Brain microvascular endothelial cell (primary cell): ENCODE results near the gene SEZ6L.

Experiments used
- DNase-seq: peaks from one replicate; pipeline ENCODE4 v3.0.0-alpha.2; 2020
- H3K27ac ChIP-seq: fragments of 250-450 bp; sonication (Bioruptor Pico); 2 replicates; pipeline ENCODE4 v1.5.1; 2020; ENCODE audit warnings: mild to moderate bottlenecking, moderate library complexity
- H3K27me3 ChIP-seq: fragments of 250-450 bp; sonication (Bioruptor Pico); replicated peaks from 2 replicates; pipeline ENCODE4 v1.5.1; 2020; ENCODE audit warnings: mild to moderate bottlenecking
- H3K36me3 ChIP-seq: fragments of 250-450 bp; sonication (Bioruptor Pico); replicated peaks from 2 replicates; pipeline ENCODE4 v1.5.1; 2020; ENCODE audit warnings: mild to moderate bottlenecking
- H3K4me3 ChIP-seq: 2 replicates; pipeline ENCODE4 v1.5.1; 2011; ENCODE audit warnings: low read depth, mild to moderate bottlenecking, control low read depth, low read length, moderate library complexity
- in situ Hi-C: cut with HindIII; loops from 2 replicates; pipeline ENCODE4 v1.10.0; 2017; ENCODE audit warnings: low sequenced_read_pairs, low pct_ligation_motif_present
- TF ChIP-seq, protein P1 (sequence below): IDR thresholded peaks from 2 replicates; pipeline ENCODE4 v1.5.1; 2011; ENCODE audit warnings: low read depth, mild to moderate bottlenecking, moderate library complexity, low read length, control low read depth, inconsistent platforms; ENCODE audit errors: missing control alignments

The SEZ6L gene

GRCh38 chr22:26414347-26414746, 245.1 kb downstream of the SEZ6L start:
- TF ChIP-seq, protein P1, sequence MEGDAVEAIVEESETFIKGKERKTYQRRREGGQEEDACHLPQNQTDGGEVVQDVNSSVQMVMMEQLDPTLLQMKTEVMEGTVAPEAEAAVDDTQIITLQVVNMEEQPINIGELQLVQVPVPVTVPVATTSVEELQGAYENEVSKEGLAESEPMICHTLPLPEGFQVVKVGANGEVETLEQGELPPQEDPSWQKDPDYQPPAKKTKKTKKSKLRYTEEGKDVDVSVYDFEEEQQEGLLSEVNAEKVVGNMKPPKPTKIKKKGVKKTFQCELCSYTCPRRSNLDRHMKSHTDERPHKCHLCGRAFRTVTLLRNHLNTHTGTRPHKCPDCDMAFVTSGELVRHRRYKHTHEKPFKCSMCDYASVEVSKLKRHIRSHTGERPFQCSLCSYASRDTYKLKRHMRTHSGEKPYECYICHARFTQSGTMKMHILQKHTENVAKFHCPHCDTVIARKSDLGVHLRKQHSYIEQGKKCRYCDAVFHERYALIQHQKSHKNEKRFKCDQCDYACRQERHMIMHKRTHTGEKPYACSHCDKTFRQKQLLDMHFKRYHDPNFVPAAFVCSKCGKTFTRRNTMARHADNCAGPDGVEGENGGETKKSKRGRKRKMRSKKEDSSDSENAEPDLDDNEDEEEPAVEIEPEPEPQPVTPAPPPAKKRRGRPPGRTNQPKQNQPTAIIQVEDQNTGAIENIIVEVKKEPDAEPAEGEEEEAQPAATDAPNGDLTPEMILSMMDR = no peak
- no peak for DNase-seq
- no peaks in the 10 kb centered on the region for H3K36me3 ChIP-seq
- in situ Hi-C loops = no loop called here
- H3K27ac ChIP-seq = no peak overlapping the region
- no peak overlapping the region for H3K4me3 ChIP-seq
- H3K27me3 ChIP-seq = peaks cover 5% of the 10 kb centered on the region

DNA sequence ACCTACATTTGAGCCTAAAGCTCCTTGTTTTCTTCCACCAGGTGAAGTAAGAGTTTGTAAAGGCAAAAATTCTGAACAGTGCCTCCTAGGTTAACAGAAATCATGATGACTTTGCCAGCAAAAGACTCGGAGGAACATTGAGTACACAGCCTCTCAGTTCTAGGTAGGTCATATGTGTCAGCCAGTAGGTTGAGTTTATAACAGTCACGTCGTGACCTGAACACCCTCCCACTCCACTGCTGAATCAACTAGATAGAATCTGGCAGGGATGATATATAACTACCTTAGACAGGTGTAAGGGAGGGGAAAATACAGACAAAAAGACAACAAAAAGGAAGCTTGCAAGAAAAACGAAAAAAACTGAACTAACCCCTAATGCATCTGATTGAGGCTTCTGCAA, 247.0 kb downstream of the SEZ6L start:
- DNase-seq = no peak
- TF ChIP-seq, protein P1 = no peak
- Histone ChIP-seq H3K27ac (no peak overlapping the region), H3K27me3 (peaks cover 3% of the 10 kb centered on the region), H3K4me3 (no peak overlapping the region), H3K36me3 (no peaks in the 10 kb centered on the region)
- in situ Hi-C loops = no loop called here

- TF ChIP-seq, protein P1 = no peak
- Histone ChIP-seq H3K27ac (no peak overlapping the region), H3K36me3 (no peaks in the 10 kb centered on the region), H3K27me3 (peaks cover 3% of the 10 kb centered on the region), H3K4me3 (no peak overlapping the region)
- peak; percentile 70 for DNase-seq
- in situ Hi-C loops = no loop called here
Measured at GRCh38 chr22:26416670-26417276, 247.5 kb downstream of the SEZ6L start.

GRCh38 chr22:26417406-26417805, 248.1 kb downstream of the SEZ6L start:
- in situ Hi-C loops = no loop called here
- no peak for DNase-seq
- Histone ChIP-seq H3K36me3 (no peaks in the 10 kb centered on the region), H3K27ac (no peak overlapping the region), H3K27me3 (peaks cover 3% of the 10 kb centered on the region), H3K4me3 (no peak overlapping the region)
- TF ChIP-seq, protein P1 = no peak

GRCh38 chr22:26418620-26419019, 249.4 kb downstream of the SEZ6L start:
- no peak overlapping the region for H3K27ac ChIP-seq
- no peaks in the 10 kb centered on the region for H3K36me3 ChIP-seq
- H3K4me3 ChIP-seq = no peak overlapping the region
- peaks cover 3% of the 10 kb centered on the region for H3K27me3 ChIP-seq
- TF ChIP-seq, protein P1 = no peak
- in situ Hi-C loops = no loop called here
- no peak for DNase-seq

- no peak for DNase-seq
- TF ChIP-seq, protein P1 = no peak
- H3K36me3 ChIP-seq = no peaks in the 10 kb centered on the region
- in situ Hi-C loops = no loop called here
- H3K27me3 ChIP-seq = no peaks in the 10 kb centered on the region
- H3K4me3 ChIP-seq = no peak overlapping the region
- H3K27ac ChIP-seq = no peak overlapping the region
Measured at GRCh38 chr22:26426924-26427323, 257.7 kb downstream of the SEZ6L start.
